PC-9 (cell line): ENCODE data around the gene HTR7.

Experiments
- CTCF ChIP-seq: fragments of 200-600 bp; sonication (generic); conservative IDR thresholded peaks from 2 replicates; pipeline ENCODE4 v1.6.1; 2017; ENCODE audit warnings: mixed run types, antibody characterized with exemption, mild to moderate bottlenecking, moderate library complexity
- EZH2 ChIP-seq: fragments of 200-600 bp; sonication (generic); IDR thresholded peaks from 2 replicates; pipeline ENCODE4 v1.8.0; 2017; ENCODE audit warnings: antibody characterized with exemption, low read depth

- TF ChIP-seq CTCF (no peak; the same call in 1 of the 2 replicates), EZH2 (no peak)
Observed at GRCh38 chr10:90779548-90779947, 78.3 kb downstream of the HTR7 start.
